GM12875 (cell line): Measurements from ENCODE around the gene MCTP1.

Experiments
- H3K4me3 ChIP-seq: one replicate; pipeline ENCODE4 v1.5.1; 2011; ENCODE audit warnings: low read depth, low read length, control low read depth
- TF ChIP-seq, protein P1 (sequence below): IDR thresholded peaks from 2 replicates; pipeline ENCODE4 v1.5.1; 2011; ENCODE audit warnings: low read depth, mild to moderate bottlenecking, control low read depth, inconsistent platforms, low read length, moderate library complexity, borderline replicate concordance; ENCODE audit not compliant: insufficient read depth

The MCTP1 gene

DNA sequence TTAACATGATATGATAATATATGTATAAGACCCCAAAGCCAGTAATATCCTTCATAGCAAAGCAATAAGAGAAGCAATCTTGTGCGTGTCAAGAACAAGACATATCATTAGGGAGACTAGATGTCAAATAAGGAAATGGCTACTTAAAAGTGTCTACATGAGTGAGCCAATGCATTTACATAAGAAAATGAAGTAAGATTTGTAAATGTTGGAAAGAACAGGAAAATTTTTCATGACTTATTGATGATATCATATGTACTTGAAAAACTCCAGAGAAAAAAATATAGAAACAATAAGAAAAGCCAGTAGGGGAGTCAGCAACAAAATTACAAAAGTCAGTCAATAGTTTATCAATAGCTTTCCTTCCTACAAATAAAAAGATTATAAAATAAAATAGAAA lies 13.8 kb upstream of the MCTP1 start:
- no peak overlapping the region for H3K4me3 ChIP-seq
- TF ChIP-seq, protein P1, sequence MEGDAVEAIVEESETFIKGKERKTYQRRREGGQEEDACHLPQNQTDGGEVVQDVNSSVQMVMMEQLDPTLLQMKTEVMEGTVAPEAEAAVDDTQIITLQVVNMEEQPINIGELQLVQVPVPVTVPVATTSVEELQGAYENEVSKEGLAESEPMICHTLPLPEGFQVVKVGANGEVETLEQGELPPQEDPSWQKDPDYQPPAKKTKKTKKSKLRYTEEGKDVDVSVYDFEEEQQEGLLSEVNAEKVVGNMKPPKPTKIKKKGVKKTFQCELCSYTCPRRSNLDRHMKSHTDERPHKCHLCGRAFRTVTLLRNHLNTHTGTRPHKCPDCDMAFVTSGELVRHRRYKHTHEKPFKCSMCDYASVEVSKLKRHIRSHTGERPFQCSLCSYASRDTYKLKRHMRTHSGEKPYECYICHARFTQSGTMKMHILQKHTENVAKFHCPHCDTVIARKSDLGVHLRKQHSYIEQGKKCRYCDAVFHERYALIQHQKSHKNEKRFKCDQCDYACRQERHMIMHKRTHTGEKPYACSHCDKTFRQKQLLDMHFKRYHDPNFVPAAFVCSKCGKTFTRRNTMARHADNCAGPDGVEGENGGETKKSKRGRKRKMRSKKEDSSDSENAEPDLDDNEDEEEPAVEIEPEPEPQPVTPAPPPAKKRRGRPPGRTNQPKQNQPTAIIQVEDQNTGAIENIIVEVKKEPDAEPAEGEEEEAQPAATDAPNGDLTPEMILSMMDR = no peak

DNA sequence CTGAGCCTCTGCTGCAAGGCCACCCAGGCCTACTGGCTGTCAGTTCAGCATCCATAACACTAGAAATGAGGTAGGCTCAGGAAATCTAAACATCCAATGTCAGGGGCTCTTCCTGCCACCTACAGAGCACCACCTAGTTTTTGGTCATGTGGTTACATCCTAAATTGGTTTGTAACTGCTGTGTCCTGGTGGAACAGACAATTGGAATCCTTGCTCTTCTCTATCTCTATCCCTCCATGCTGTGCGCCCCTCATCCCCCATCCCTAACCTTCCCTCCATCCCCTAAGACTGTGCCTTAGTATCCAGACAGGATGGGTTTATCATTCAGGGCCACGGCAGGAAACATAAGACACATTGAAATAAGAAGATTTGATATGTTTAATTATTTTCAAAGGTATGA lies 11.4 kb upstream of the MCTP1 start:
- H3K4me3 ChIP-seq = no peak overlapping the region
- TF ChIP-seq, protein P1 = no peak

DNA sequence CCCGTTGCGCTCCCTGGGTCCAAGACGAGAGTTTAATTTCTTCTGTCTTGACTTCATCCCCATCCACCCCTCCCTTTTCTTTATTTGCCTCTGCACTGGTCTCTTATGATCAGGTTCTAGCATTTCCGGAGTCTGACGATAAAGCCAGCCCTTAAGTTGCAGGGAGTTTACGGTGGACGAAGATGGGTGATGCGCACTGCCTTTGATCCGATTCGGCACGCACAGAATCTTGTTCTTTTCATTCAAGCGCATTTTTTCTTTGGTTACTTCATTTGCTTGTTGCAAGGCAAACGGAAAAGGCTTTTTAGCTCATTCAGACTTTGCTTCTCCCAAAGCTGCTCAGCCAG lies 488 bp upstream of the MCTP1 start:
- H3K4me3 ChIP-seq = no peak overlapping the region
- TF ChIP-seq, protein P1 = no peak

DNA sequence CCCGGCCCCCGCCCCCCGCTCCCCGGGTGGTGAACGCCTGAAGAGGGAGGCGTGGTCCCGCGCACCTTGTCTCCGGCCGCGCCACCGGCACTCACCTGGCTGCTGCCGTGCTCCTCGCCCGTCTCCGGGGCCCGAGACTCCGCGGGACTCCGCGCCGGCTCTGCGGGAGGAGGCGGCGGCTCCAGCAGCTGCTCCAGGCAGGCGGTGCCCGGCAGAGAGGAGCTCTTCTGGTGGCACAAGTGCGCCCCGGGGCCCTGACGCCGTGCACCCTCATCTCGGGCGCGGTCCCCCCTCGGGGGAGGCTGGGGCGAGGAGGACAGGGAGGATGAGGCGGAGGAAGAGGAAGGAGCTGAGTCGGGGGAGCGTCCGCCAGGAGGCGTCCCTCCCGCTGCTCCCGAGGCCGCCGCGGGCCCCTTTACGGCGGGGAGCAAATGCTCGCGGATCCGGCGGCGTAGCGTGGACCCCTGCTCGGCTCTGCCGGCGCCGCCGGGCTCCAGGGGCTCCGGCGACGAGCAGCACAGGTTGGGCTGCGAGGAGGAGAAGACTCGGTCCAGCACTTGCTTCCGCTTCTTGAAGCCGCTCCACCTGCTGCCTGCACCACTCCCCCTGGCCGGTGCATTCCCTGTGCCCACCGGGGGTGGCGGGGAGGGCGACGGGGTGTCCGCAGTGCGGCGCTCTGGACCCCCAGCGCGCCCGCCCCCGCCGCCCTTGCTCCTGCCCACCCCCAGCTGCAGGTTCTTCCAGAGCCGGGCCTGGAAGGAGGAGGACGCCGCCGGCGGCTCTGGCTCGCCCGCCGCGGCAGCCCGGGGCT lies 928 bp downstream of the MCTP1 start:
- TF ChIP-seq, protein P1 = peak; percentile 58
- H3K4me3 ChIP-seq = peak overlapping the region; percentile 56

DNA sequence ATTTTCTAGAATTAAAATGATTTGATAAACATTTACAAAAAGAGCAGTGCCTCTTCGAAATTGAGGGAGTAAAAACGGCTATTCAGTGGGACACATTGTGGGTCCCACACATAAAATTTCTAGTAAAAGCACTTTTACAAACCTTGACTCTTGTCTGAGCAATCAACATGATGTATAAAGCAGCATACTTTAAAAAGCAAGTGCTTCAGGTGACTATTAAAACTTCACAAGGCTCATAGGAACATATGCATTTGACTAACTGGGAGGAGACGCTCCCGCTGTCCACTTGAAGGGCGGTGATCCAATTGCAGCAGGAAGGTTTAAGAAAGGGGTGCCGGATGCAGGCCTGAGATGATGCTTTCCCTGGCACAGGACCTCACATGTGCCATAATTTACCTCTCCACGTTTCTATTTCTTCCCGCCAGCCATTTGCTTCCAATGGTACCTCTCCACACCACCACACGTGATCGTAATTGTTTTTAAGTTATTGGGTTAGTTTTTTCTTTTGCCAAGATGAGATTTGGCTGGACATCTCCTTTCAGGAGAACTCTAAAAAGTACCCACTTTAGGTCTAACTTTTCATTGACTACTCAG lies 1.8 kb downstream of the MCTP1 start:
- TF ChIP-seq, protein P1 = no peak
- H3K4me3 ChIP-seq = no peak overlapping the region

DNA sequence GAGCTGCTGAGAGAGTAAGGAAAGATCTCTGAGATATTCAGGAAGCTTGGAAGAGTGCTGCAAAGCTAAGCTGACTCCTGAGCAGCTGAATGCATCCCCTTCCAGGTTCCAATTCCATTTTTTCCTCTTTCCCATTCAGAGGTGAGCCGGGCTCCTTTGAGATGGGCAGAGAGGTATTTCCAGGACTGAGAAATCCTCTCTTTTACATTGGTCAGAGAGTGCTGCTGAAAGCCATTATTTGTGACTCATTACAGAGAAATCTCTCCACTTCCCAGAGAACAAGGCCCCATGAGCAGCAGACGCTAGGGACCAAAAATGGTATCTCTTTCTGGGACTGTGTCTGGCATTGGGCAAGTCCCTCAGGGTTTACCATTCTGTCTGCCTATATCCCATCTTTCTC lies 3.7 kb downstream of the MCTP1 start:
- H3K4me3 ChIP-seq = no peak overlapping the region
- TF ChIP-seq, protein P1 = no peak
